Measurements from ENCODE around the gene PAX1.

The PAX1 gene

GRCh38 chr20:21705575-21706260 is at the start of gene PAX1:
Gene PAX1 (plus strand): TSS chr20:21705664. CDS start chr20:21705713, 49 bp downstream.
- DNase-seq (ENCODE audit: low read depth, low spot score), result no peak

DNA sequence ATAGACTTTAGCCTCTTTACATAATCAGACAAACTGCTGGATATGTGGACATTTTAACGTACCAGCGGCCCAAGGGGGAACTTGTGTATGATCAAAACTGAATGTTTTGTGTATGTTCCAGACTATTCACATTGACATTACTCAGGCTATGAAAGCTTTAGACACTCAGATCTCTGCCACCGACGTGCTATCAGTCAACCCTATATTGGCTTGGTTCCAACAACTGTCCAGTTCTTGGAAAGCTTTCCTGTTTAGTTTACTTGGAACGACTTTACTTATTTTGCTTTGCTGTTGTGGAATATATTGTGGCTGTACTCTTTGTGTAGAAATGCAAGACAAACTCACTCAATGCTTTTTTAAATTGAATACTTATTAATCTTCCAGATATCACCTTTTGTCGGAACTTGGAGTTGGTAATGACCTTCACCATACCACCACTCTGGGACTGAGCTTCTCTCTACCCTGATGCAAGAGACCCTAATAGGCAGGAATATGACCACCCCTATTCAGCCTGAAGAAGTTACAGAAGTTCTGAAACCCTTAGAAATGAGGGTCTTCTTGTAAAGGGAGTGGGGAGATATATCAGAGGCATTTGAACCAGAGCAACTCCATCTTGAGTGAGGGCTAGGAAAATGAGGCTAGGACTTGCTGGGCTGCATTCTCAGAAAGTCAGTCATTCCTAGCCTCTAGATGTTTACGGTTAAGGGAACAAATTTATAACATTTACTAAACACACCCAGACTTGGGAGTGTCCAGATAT is 49.0 kb upstream of the PAX1 start:
- DNase-seq (ENCODE audit: low read depth, low spot score), result no peak

DNA sequence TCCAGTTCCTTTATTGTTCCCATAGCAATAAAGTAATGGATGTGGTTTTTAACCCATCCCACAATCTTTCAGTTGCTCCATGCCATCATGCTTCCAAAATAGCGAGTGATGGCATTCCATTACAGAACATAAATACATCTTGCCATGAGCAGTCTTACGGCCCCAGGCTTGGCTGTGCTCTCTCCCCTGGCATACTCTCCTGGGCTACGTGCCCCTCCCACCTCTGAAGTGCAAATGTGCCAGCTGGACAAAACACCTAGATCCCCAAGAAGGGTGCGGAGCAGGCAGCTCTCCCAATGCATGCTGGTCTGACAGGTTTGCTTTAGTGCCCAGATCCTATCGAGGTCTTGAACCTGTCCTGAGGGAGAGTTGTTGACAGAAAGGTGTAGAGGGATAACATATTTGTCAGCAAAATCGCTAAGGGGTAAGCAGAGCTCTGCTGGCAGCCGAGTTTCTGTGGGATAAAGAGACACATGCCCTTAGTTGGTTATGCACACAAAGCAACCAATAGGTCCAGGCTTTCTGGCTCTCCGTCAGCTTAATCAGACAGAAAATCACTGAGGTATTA is 43.9 kb upstream of the PAX1 start:
- DNase-seq (ENCODE audit: low read depth, low spot score), result no peak

DNA sequence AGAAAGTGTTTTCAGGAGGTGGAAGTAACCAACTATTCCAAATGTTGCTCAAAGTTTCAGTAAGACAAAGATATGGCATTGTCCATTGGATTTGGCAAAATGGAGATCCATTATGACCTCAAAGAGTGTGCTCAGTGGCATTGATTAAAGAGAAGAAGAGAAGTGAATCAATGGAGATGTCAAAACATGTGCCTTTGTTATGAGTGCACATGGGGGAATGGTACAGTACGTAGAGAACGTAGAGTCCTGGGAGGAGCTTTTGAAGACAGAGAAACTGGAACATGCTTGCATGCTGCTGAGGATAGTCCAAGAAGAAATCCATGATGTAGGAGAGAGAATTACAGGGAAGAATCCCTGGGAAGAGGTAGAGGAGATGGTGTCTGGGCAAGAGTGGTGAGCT is 42.0 kb upstream of the PAX1 start:
- DNase-seq (ENCODE audit: low read depth, low spot score), result no peak

- no peak for DNase-seq (ENCODE audit: low read depth, low spot score)
These were observed 39.6 kb upstream of the PAX1 start for GRCh38 chr20:21665687-21666446.

DNA sequence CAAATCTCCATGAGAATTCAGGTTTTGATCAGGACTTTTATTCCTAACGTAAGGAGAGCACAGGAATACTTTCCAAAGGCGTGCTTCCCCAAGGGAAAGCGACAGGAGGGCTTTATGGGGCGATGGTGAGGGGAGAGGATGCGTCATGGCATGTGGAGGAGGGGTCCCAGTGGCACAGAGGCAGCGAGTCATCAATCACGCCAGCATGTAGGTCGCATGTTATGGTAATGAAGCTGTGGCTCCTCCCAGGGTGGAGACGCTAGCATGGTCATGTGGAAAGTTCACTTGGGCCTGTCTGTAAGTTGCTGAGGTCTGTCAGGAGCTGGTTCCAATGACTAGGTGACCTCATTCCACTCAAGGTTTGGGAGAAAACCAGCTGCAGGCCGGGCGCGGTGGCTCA is 35.3 kb upstream of the PAX1 start:
- DNase-seq (ENCODE audit: low read depth, low spot score), result no peak

- DNase-seq (ENCODE audit: low read depth, low spot score), result no peak
These were observed 34.5 kb upstream of the PAX1 start for GRCh38 chr20:21670981-21671380.

- no peak for DNase-seq (ENCODE audit: low read depth, low spot score)
These were observed 28.2 kb upstream of the PAX1 start for GRCh38 chr20:21677261-21677660.

- no peak for DNase-seq (ENCODE audit: low read depth, low spot score)
These were observed 27.7 kb upstream of the PAX1 start for GRCh38 chr20:21677781-21678180.

- DNase-seq (ENCODE audit: low read depth, low spot score), result no peak
These were observed 24.1 kb upstream of the PAX1 start for GRCh38 chr20:21681234-21681921.

GRCh38 chr20:21681922-21682318 is 23.5 kb upstream of the PAX1 start:
- DNase-seq (ENCODE audit: low read depth, low spot score), result no peak

DNA sequence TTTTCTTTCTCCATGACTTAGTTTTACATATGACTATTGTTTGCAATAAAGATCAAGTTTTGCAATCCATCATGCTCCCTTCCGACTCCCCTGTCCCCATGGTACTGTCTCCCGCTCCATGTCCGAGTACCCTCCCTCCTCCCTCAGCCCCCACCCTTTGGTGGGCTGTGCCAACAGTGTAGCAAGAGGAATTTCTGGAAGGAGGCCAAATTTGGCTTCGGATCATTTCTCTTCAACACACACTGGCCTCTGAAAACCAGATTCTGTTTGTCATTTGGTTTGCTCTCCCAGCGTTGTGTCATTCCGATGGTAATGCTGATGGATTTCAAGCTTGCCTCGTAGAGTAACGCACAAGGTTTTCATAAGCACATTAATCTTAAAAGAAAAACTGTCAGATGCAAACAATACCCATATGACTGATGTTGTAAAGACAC is 22.9 kb upstream of the PAX1 start:
- DNase-seq (ENCODE audit: low read depth, low spot score), result no peak

GRCh38 chr20:21684671-21685070 is 20.8 kb upstream of the PAX1 start:
- DNase-seq (ENCODE audit: low read depth, low spot score), result no peak

DNA sequence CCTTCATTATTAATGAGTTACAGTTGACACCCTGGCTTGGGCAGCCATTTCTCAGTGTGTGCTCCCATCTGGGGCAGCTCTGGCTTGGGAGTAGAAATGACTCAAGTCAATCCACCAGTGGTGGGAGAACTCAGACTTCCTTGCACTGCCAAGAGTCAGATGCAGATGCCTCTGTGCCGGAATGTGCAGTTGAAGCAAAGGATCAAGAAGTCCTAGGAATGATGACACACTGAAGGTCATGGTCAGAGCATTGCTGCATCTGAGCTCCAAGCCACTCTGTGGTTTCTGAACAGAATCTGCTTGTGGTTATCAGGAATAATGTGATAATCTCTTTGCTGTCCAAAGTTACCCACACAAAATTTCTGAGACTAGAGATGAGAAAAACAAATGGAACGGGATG is 19.5 kb upstream of the PAX1 start:
- DNase-seq (ENCODE audit: low read depth, low spot score), result no peak

DNA sequence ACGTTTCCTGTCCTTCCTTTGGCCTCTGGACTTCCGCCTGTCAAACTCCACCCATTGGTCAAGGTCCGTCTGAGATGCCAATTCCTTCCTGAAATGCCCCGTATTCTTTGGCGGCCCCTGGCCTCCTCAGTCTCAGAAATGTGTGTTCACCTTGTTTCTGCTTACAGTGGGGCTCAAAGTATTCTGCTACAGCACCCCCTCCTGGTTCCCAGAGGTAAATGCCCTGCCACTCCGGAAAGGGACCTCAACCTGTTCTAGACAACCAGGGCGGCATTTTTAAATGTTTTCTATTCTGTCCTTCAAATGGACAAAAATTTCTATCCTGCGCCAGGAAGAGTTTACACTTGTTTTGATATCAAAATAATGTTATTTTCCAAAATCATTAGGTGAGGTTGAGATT is 12.1 kb upstream of the PAX1 start:
- DNase-seq (ENCODE audit: low read depth, low spot score), result no peak

GRCh38 chr20:21698494-21699215 is 6.8 kb upstream of the PAX1 start:
- DNase-seq (ENCODE audit: low read depth, low spot score), result no peak

- no peak for DNase-seq (ENCODE audit: low read depth, low spot score)
These were observed 6.3 kb upstream of the PAX1 start for GRCh38 chr20:21699216-21699508.

DNA sequence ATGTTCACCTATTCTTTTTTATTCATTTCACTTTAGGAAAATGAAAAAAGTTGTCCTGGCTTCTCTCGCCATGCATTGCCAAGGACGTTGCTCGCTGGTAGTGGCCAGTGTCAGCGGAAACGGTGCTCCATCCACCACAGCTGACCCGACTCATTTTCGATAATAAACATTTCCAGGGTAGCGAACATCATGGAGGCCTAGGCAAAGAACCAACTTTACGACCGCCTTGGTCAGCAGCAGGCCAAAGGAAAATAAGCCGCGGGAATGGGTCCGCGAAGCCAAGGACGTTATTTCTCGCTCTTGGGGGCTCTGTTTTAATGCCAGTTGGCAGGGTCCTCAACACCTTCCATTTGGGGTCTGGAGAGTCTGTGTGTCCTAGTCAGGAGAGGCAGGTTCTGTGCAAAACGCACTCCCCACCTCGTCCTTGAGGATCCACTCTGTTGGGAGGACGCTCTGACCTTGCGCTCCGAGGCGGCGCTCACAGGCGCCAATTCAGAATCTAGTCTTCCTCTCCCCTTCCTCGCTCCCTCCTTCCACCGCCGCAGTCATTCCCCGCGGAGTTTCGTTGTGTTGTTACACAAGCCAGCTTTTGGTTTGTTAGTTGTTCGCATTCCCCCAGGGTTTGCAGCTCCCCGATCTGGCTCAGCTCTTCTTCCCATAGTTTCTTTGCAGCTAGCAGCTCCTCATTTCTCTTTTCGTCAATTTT is 4.1 kb upstream of the PAX1 start:
- DNase-seq (ENCODE audit: low read depth, low spot score), result no peak

DNA sequence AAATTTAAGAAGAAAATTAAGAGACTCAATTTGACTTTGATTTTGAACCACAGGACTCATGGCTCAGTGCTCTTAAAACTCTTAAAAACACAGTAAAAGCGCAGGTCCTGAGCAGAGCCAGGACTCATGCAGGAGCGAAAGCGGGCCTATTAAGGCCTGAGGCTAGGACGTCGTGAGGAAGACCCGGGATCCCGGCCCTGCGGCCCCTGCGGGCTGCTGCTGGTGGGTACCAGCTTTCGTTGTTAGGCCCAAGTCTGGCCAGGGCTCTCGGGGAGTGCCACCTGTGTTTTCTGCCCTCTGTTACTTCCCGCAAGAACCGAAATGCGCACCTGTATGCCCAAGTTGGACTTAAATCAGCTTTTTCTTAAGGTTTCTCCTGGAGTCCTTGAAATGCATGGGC is 3.4 kb upstream of the PAX1 start:
- no peak for DNase-seq (ENCODE audit: low read depth, low spot score)

Measured in iPS DF 19.7 (cell line).